Adrenal gland (tissue), 12 donors: ENCODE measurements around the gene OSBP. TPM values are rescaled to one million over a fixed set of nuclear protein-coding genes. Genes with fewer than 3 reads are reported as not detected.

Source experiments
- DNase-seq, 7 donors: peaks; one replicate each; pipeline ENCODE4 v3.0.0-alpha.2; 2019 to 2020
- H3K27ac ChIP-seq, 5 donors: fragments of 200-600 bp; sonication (generic) in 4 of 5; 1 replicate in 3 of 5; 2 replicates in 2 of 5; pipeline versions ENCODE4 v1.5.1 to v1.8.0; 2016 to 2020; ENCODE audit warnings: mild to moderate bottlenecking in 1 of 5
- H3K27me3 ChIP-seq: fragments of 200-600 bp; 2 replicates; pipeline ENCODE4 v1.8.0; 2021
- H3K36me3 ChIP-seq, 2 donors: fragments of 200-600 bp; replicated peaks in 1 of 2; 1 replicate in 1 of 2; 2 replicates in 1 of 2; pipeline versions ENCODE4 v1.5.1 to v1.8.0; 2018 to 2022
- H3K4me1 ChIP-seq, 2 donors: fragments of 200-600 bp; replicated peaks in 1 of 2; 1 replicate in 1 of 2; 2 replicates in 1 of 2; pipeline versions ENCODE4 v1.5.1 to v1.8.0; 2018 to 2021
- H3K4me3 ChIP-seq, 4 donors: fragments of 200-600 bp; sonication (generic) in 3 of 4; one replicate each; pipeline ENCODE4 v1.5.1; 2016 to 2018
- H3K9me3 ChIP-seq, 3 donors: fragments of 200-600 bp; sonication (generic) in 1 of 3; replicated peaks in 1 of 3; 1 replicate in 2 of 3; 2 replicates in 1 of 3; pipeline versions ENCODE4 v1.5.1 to v1.8.0; 2016 to 2021
- POLR2A ChIP-seq, 2 donors: fragments of 450-650 bp; IDR thresholded peaks; one replicate each; pipeline ENCODE4 v1.6.1; 2017; ENCODE audit warnings: antibody characterized with exemption in 2 of 2, mild to moderate bottlenecking in 2 of 2, moderate library complexity in 1 of 2
- WGBS, 4 donors: extraction: QIAGEN DNeasy Blood & Tissue Kit in 2 of 4; methylation state at CpG; one replicate each; pipeline versions ENCODE4 v1.1.5 to v1.1.7; 2013 to 2017; 5-methylcytosine and 5-hydroxymethylcytosine counted together
- intact Hi-C, 2 donors: fragments of 100-400 bp; cut with DNase I; formaldehyde crosslinking; loops; one replicate each; pipeline versions ENCODE4 v1.14.1 to v1.15.0; 2022 to 2023
- polyA plus RNA-seq, 3 donors: library from polyadenylated mRNA; stranded (reverse); fragments of 200-250 nt in 2 of 3; fragments of 350-450 nt in 1 of 3; fragmentation: Illumina TruSeq in 1 of 3; extraction: RNeasy Lipid Tissue Mini Kit (QIAGEN cat#74804) in 1 of 3; gene quantifications; one replicate each; pipeline ENCODE4 v1.2.3, GENCODE V29; 2013 to 2014
- total RNA-seq, 9 donors: library from RNA; depleted of rRNA in 4 of 9; stranded (reverse); fragments of >200 nt in 4 of 9; fragments of 120-200 nt in 1 of 9; fragmentation: NEBNext Ultra II Directional in 1 of 9; extraction: Animal tissue kit (Norgen Biotek cat#: 25700) in 1 of 9; gene quantifications; one replicate each; pipeline versions ENCODE4 v1.1.0 to v1.2.4, GENCODE V29; 2013 to 2023
- TF ChIP-seq, protein P1 (sequence below), 6 experiments: fragments of 450-650 bp in 4 of 6; fragments of 200-600 bp in 2 of 6; sonication (generic) in 1 of 6; IDR thresholded peaks; 1 replicate in 5 of 6; 2 replicates in 1 of 6; pipeline versions ENCODE4 v1.5.1 to v1.8.0; 2016 to 2021; ENCODE audit warnings: antibody characterized with exemption in 6 of 6, mild to moderate bottlenecking in 2 of 6, moderate library complexity in 1 of 6
- donor health status: healthy with polysubstance abuse.
- donor health status: Bipolar disorder and iron deficiency.
- donor health status: DM: yes; HTN: yes; CAD: no.
- donor health status: DM: no; HTN: no; CAD: no.
- donor health status: DM: no; HTN: no; CAD: no.
- donor health status: DM: yes; HTN: yes; CAD: no.

Gene OSBP
- total and polyA plus RNA-seq, 12 donors = 15.3 to 120 (median 68.7) TPM

DNA sequence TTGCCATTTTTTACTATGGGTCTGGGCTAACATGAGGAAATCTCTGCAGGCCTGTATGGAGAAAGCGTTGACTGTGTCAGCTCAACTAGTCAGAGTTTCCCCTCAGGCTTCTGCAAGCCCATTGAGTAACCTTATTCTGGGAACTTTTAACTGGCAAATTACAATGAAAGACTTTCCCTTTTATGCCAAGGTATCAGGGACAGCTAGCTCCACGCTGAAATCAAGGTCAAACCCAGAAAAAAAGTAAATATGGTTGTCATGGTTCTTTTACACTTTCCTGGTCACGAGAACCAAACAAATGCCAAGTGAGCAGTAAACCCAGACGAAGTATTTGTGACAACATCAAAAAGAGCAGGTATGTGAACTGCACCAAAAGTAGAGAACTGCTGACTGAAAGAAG lies 13.8 kb downstream of the OSBP start:
- Histone ChIP-seq H3K27ac (peak overlapping the region; percentile 1 to 90 (median 64)), H3K4me1 (peaks cover 15 to 37% of the 10 kb centered on the region in 2 donors), H3K27me3 (no peaks in the 10 kb centered on the region), H3K4me3 (no peak overlapping the region), H3K9me3 (no peaks in the 10 kb centered on the region), H3K36me3 (peaks cover 0 to 95% of the 10 kb centered on the region in 2 donors)
- TF ChIP-seq, protein P1, sequence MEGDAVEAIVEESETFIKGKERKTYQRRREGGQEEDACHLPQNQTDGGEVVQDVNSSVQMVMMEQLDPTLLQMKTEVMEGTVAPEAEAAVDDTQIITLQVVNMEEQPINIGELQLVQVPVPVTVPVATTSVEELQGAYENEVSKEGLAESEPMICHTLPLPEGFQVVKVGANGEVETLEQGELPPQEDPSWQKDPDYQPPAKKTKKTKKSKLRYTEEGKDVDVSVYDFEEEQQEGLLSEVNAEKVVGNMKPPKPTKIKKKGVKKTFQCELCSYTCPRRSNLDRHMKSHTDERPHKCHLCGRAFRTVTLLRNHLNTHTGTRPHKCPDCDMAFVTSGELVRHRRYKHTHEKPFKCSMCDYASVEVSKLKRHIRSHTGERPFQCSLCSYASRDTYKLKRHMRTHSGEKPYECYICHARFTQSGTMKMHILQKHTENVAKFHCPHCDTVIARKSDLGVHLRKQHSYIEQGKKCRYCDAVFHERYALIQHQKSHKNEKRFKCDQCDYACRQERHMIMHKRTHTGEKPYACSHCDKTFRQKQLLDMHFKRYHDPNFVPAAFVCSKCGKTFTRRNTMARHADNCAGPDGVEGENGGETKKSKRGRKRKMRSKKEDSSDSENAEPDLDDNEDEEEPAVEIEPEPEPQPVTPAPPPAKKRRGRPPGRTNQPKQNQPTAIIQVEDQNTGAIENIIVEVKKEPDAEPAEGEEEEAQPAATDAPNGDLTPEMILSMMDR (IDR thresholded peaks at IDR 0.05) = no peak
- TF ChIP-seq POLR2A (IDR thresholded peaks at IDR 0.05) = peak in 1 of 2 donors; percentile 16
- WGBS, 4 donors = 41 to 53% (median 48%) methylated on average over 4 of the region's 4 CpGs
- intact Hi-C loops = no loop called here
- DNase-seq = peak; percentile 30 to 77 (median 64)

DNA sequence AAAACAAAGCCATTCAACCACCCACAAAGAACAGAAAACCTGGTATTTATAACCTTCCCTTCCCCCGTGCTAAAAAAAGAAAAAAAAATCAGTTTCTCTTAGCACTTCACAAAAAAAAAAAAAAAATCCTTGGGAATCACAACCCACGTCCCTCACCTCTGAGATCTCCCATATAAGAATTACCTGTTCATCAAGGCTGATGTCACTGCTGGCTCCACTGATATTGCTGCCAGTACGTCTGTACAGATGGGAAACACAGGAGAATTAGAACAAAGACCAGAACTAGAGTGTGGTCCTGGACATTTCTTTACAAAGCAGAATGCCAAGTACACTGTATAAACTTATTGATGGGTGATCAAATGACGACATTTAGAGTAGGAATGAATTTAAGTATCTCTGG lies 14.9 kb downstream of the OSBP start:
- H3K4me3 ChIP-seq = no peak overlapping the region
- no peaks in the 10 kb centered on the region for H3K9me3 ChIP-seq
- H3K27me3 ChIP-seq = no peaks in the 10 kb centered on the region
- WGBS, 4 donors = 79 to 84% (median 82%) methylated on average over 4 of the region's 4 CpGs
- DNase-seq = no peak
- H3K27ac ChIP-seq = peak overlapping the region in 1 of 5 donors; percentile 90
- H3K4me1 ChIP-seq = peaks cover 15 to 26% of the 10 kb centered on the region in 2 donors
- H3K36me3 ChIP-seq = peaks cover 0 to 91% of the 10 kb centered on the region in 2 donors
- intact Hi-C loops = no loop called here
- TF ChIP-seq POLR2A (IDR thresholded peaks at IDR 0.05) = no peak

DNA sequence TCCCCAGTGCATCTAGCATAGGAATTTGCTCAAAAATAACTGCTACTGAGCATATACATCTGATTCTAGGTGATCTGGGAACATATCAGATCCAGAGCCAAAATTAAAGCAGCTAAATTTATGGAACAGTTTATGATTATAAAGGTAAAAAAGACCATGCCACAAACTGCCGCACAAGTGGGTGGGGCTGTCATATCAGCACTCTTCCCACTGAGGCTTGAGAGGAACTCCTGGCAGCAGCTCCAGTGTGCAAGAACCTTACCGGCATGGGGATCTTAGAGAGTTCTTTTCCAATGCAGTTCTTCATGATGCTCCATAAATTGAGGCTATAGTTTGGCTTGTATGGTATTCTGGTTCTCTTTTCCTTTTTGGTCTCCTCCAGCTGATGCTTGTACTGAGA lies 15.3 kb downstream of the OSBP start:
- no peak for TF ChIP-seq POLR2A (IDR thresholded peaks at IDR 0.05)
- TF ChIP-seq, protein P1 (IDR thresholded peaks at IDR 0.05) = no peak
- Histone ChIP-seq H3K27ac (peak overlapping the region in 1 of 5 donors; percentile 90), H3K27me3 (no peaks in the 10 kb centered on the region), H3K4me1 (peaks cover 15 to 22% of the 10 kb centered on the region in 2 donors), H3K36me3 (peaks cover 0 to 90% of the 10 kb centered on the region in 2 donors), H3K9me3 (no peaks in the 10 kb centered on the region), H3K4me3 (no peak overlapping the region)
- intact Hi-C loops = no loop called here
- no peak for DNase-seq
- 91 to 100% (median 95%) methylated on average over 2 of the region's 2 CpGs for WGBS, 4 donors

DNA sequence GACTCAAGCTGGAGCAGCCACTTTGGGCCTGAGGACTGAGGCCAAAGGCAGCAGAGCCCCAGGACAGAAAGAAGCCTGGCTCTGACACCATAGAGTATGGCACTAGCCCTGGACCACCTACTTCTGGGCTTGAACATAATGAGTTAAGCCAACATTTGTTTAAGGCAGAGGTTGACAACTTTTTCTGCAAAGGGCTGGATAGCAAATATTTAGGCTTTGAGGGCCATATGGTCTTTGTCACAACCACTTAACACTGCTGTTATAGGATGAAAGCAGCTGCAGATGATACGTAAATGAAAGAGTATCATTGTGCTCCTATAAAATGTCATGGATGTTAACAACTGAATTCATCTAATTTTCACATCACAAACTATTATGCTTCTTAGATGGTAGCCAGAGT lies 16.6 kb downstream of the OSBP start:
- peaks cover 0 to 90% of the 10 kb centered on the region in 2 donors for H3K36me3 ChIP-seq
- DNase-seq = no peak
- H3K27ac ChIP-seq = no peak overlapping the region

More for the DNA sequence above, 16.6 kb downstream of the OSBP start:
- Histone ChIP-seq H3K4me3 (no peak overlapping the region), H3K27me3 (no peaks in the 10 kb centered on the region), H3K4me1 (peaks cover 15 to 21% of the 10 kb centered on the region in 2 donors), H3K9me3 (no peaks in the 10 kb centered on the region)
- WGBS, 4 donors = 91 to 97% (median 95%) methylated on average over 1 of the region's 1 CpG
- intact Hi-C loops = no loop called here
- TF ChIP-seq, protein P1 (IDR thresholded peaks at IDR 0.05) = no peak
- TF ChIP-seq POLR2A (IDR thresholded peaks at IDR 0.05) = no peak
